GM23338 (cell line): ENCODE measurements around the gene SERGEF. TPM values are rescaled to one million over a fixed set of nuclear protein-coding genes. Genes with fewer than 3 reads are reported as not detected.
"Not testable (repeated sequence)": the region's sequence is repeated elsewhere in the genome, so short reads cannot be mapped to it uniquely, and the experiment has no call there.

Experiments
- ATAC-seq: fragments of 200-7000 bp; cut with Tn5 transposase; 3 replicates; pipeline ENCODE4 v1.9.1; 2020
- DNase-seq: peaks from one replicate; pipeline ENCODE4 v3.0.0-alpha.2; 2015; ENCODE audit warnings: low spot score
- H2AFZ ChIP-seq: fragments of 200-600 bp; sonication (generic); 2 replicates; pipeline ENCODE4 v1.8.0; 2016; ENCODE audit warnings: antibody characterized with exemption, mild to moderate bottlenecking, moderate library complexity
- H3F3A ChIP-seq: fragments of 200-600 bp; sonication (generic); replicated peaks from 2 replicates; pipeline ENCODE4 v1.8.0; 2017; ENCODE audit warnings: antibody characterized with exemption, mixed run types, low read depth
- H3K27ac ChIP-seq: fragments of 200-600 bp; sonication (generic); 2 replicates; pipeline ENCODE4 v1.6.1; 2016; ENCODE audit warnings: low read depth
- H3K27me3 ChIP-seq: fragments of 200-600 bp; sonication (generic); 2 replicates; pipeline ENCODE4 v1.8.0; 2016; ENCODE audit warnings: mild to moderate bottlenecking, mixed run types, moderate library complexity; ENCODE audit not compliant: insufficient read depth
- H3K36me3 ChIP-seq: fragments of 200-600 bp; sonication (generic); 2 replicates; pipeline ENCODE4 v1.8.0; 2016; ENCODE audit warnings: mild to moderate bottlenecking; ENCODE audit not compliant: insufficient read depth
- H3K4me1 ChIP-seq: fragments of 200-600 bp; sonication (generic); 2 replicates; pipeline ENCODE4 v1.8.0; 2016; ENCODE audit warnings: mild to moderate bottlenecking, moderate library complexity; ENCODE audit not compliant: insufficient read depth
- H3K4me2 ChIP-seq: fragments of 200-600 bp; sonication (generic); 2 replicates; pipeline ENCODE4 v1.7.1; 2017; ENCODE audit warnings: mixed run types
- H3K4me3 ChIP-seq: fragments of 200-600 bp; sonication (generic); 2 replicates; pipeline ENCODE4 v1.6.1; 2016; ENCODE audit warnings: mixed run types
- H3K79me2 ChIP-seq: fragments of 200-600 bp; sonication (generic); replicated peaks from 2 replicates; pipeline ENCODE4 v1.8.0; 2017; ENCODE audit warnings: mild to moderate bottlenecking; ENCODE audit not compliant: insufficient read depth
- H3K9me2 ChIP-seq: fragments of 200-600 bp; sonication (generic); 2 replicates; pipeline ENCODE4 v1.8.0; 2017; ENCODE audit not compliant: insufficient read depth
- H4K20me1 ChIP-seq: fragments of 200-600 bp; sonication (generic); replicated peaks from 2 replicates; pipeline ENCODE4 v1.8.0; 2017; ENCODE audit warnings: mild to moderate bottlenecking; ENCODE audit not compliant: insufficient read depth
- H3K27ac Mint-ChIP-seq: 2 replicates; pipeline ENCODE4 v1.8.0; 2020; ENCODE audit warnings: inconsistent platforms, mild to moderate bottlenecking, moderate library complexity, mixed read lengths
- H3K27me3 Mint-ChIP-seq: 3 replicates; pipeline ENCODE4 v1.8.0; 2022; ENCODE audit warnings: low read depth, mild to moderate bottlenecking, moderate library complexity, mixed read lengths, inconsistent platforms; ENCODE audit not compliant: insufficient read depth, poor library complexity
- H3K36me3 Mint-ChIP-seq: 3 replicates; pipeline ENCODE4 v1.8.0; 2021; ENCODE audit warnings: low read depth, mild to moderate bottlenecking, inconsistent platforms, moderate library complexity, mixed read lengths
- H3K4me1 Mint-ChIP-seq: 3 replicates; pipeline ENCODE4 v1.8.0; 2020; ENCODE audit warnings: mild to moderate bottlenecking, inconsistent platforms, mixed read lengths
- H3K4me3 Mint-ChIP-seq: 3 replicates; pipeline ENCODE4 v1.8.0; 2021; ENCODE audit warnings: moderate library complexity, mild to moderate bottlenecking, inconsistent platforms, mixed read lengths
- H3K9me3 Mint-ChIP-seq: 3 replicates; pipeline ENCODE4 v1.8.0; 2020; ENCODE audit warnings: moderate library complexity, mild to moderate bottlenecking, inconsistent platforms, mixed read lengths
- CREB1 ChIP-seq: fragments of 250-450 bp; sonication (Bioruptor Pico); IDR thresholded peaks from 2 replicates; pipeline ENCODE4 v1.5.0; 2020; ENCODE audit warnings: low read depth, mild to moderate bottlenecking, moderate library complexity
- CTCF ChIP-seq, 2 experiments: fragments of 200-600 bp in 1 of 2; sonication (generic) in 1 of 2; conservative IDR thresholded peaks; 2 replicates each; pipeline versions ENCODE4 v1.5.1 to v1.6.1; 2016 to 2017; ENCODE audit warnings: antibody characterized with exemption in 2 of 2, low read depth in 2 of 2, mild to moderate bottlenecking in 2 of 2, moderate library complexity in 1 of 2
- ETS1 ChIP-seq: IDR thresholded peaks from 2 replicates; pipeline ENCODE4 v1.6.1; 2016; ENCODE audit warnings: antibody characterized with exemption
- NANOG ChIP-seq: IDR thresholded peaks from 2 replicates; pipeline ENCODE4 v1.6.1; 2016; ENCODE audit warnings: antibody characterized with exemption, borderline replicate concordance
- ZNF114 ChIP-seq: fragments of 250-450 bp; sonication (Bioruptor Pico); IDR thresholded peaks from 2 replicates; pipeline ENCODE4 v1.5.0; 2020; ENCODE audit warnings: mild to moderate bottlenecking, moderate library complexity
- ZNF331 ChIP-seq: fragments of 250-450 bp; sonication (Bioruptor Pico); IDR thresholded peaks from 2 replicates; pipeline ENCODE4 v1.5.0; 2020; ENCODE audit warnings: low read depth, mild to moderate bottlenecking, moderate library complexity
- ZNF462 ChIP-seq: fragments of 250-450 bp; sonication (Bioruptor Pico); IDR thresholded peaks from 2 replicates; pipeline ENCODE4 v1.5.0; 2020; ENCODE audit warnings: mild to moderate bottlenecking, moderate library complexity
- polyA plus RNA-seq: library from polyadenylated mRNA; unstranded; fragments of >200 nt; fragmentation: Nextera tagmentation; extraction: Ambion mirVana; gene quantifications from 2 replicates; pipeline ENCODE4 v1.2.1, GENCODE V29; 2016
- total RNA-seq: library from RNA; depleted of rRNA; stranded (reverse); fragments of >200 nt; shearing (Covaris generic); gene quantifications from 2 replicates; pipeline ENCODE4 v1.2.3, GENCODE V29; 2014

The SERGEF gene
- total and polyA plus RNA-seq, 2 experiments from 2014 or later, result 24.2 to 27.9 TPM

- TF ChIP-seq ZNF462 (no peak), NANOG (no peak), ZNF331 (no peak), ZNF114 (CRISPR knock-in tag) (no peak), CTCF (conservative IDR thresholded peaks at IDR 0.05; ENCODE audit: low read depth in 2 of 2) (no peak), CREB1 (CRISPR knock-in tag) (no peak), ETS1 (no peak)
Observed at GRCh38 chr11:17897495-17897894, 115.4 kb downstream of the SERGEF start (continued).

- H3K27ac Mint-ChIP-seq, H3K4me1 ChIP-seq, H3K4me2 ChIP-seq, H3K4me3 Mint-ChIP-seq, H3K4me3 ChIP-seq, H3K27me3 Mint-ChIP-seq, ATAC-seq, H4K20me1 ChIP-seq, H3K27me3 ChIP-seq, DNase-seq, H3K36me3 ChIP-seq, H2AFZ ChIP-seq, H3K9me2 ChIP-seq, H3F3A ChIP-seq, H3K4me1 Mint-ChIP-seq, H3K36me3 Mint-ChIP-seq, H3K27ac ChIP-seq, H3K79me2 ChIP-seq, H3K9me3 Mint-ChIP-seq: not testable (repeated sequence)
Observed at GRCh38 chr11:17896496-17897151, 116.2 kb downstream of the SERGEF start.
